H54 (cell line): ENCODE measurements around the gene IRS2.

Experiments
- DNase-seq: peaks from one replicate; pipeline ENCODE4 v3.0.0; 2011; ENCODE audit warnings: low spot score, mixed read lengths; ENCODE audit not compliant: insufficient read length
- FAIRE-seq: peaks from 3 replicates; lab custom pipeline; 2011; peaks lifted over from hg19 to GRCh38; lab: Jason Lieb, UNC
- POLR2A ChIP-seq: IDR thresholded peaks from 2 replicates; pipeline ENCODE4 v1.6.1; 2011; ENCODE audit warnings: low read depth, mild to moderate bottlenecking, low read length

IRS2 gene

DNA sequence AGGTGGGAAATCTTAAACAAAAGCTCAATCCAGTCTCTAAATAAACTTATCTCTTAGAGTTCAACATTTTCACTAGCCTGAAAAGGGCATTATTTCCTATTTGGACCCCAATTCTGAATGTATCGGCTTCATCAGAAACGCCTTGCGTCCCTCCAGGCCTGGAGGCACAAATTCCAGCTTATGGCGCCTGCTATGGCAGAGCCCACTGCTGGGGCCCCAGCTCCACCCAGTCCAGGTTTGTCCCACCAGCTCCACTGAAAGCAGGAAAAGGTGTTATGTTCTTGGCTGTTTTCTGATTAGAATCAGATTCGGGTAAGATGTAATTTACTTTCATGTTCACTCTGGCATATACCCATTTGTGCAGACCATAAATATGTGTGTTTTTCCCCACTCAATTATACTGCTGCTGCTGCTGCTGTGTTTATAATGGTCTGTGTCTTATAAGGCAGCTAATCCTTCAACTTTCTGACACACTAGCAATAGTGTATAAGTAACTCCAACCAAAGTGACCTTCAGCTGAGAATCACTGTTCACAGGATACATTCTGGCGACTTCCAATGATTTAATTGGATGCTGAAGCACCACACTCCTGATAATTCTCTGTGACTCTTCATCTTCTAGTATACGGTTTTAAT lies 6.4 kb downstream of the IRS2 start:
- no peak for DNase-seq
- peak; percentile 69 for FAIRE-seq

DNA sequence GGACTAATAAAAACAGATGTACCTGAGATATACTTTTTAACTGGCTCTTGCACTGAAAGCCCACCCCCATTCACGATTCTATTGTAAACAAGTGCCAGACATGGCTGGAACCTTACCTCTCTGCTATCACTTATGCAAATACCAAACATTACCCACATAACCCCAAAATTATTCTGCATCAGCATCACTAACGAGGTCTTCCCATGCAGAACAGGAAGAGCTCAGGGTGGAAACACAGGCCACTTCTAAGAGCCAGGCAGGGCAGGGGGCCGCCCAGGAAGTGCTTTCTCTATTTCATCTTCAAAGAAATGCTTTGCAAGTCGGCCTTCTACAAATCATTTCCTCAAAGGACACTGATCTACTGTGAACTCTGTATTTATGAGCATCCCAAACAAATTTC lies 7.3 kb downstream of the IRS2 start:
- FAIRE-seq (peak; percentile 45), DNase-seq (no peak)

More for the DNA sequence above, 6.4 kb downstream of the IRS2 start:
- TF ChIP-seq POLR2A = no peak

DNA sequence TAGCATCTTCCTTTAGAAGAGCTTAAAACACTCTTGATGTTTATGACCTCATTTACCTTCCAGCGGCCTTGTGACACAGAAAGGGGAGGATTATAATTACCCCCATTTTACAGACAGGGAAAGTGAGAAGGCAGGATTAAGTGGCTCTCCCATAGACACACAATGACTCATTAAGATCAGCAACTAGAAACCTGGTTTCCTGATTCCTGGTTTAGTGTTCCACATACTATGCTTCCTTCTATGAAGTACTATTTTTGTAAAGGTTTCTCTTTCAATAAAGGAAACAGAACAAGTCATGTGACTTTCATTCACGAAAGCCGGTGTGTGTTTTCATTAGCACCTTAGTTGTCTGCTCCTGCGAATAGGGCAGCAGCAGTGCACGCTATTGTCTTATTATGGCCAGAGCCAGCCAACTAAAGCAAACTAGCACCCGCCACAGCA lies 8.3 kb downstream of the IRS2 start:
- FAIRE-seq (peak; percentile 99), DNase-seq (no peak)
- no peak for TF ChIP-seq POLR2A

More for the DNA sequence above, 7.3 kb downstream of the IRS2 start:
- no peak for TF ChIP-seq POLR2A

DNA sequence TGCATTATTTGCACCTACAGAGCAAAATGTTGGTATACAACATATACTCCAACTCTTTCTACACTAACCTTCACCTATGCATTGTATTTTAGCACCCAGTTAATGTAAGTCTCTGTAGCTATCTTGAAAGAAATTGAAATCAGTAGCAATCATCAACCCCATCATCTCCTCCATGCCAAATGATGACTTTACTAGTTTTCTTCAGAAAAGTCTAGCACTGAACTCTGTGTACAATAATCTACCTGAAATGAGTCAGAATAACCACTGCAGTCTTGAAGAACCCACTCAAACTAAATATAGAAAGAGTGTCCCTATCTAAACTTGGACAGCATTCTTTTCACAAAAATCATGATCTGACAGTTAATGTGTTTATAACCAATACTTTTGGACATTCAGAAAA lies 9.8 kb downstream of the IRS2 start:
- DNase-seq (no peak), FAIRE-seq (peak; percentile 93)
- no peak for TF ChIP-seq POLR2A

DNA sequence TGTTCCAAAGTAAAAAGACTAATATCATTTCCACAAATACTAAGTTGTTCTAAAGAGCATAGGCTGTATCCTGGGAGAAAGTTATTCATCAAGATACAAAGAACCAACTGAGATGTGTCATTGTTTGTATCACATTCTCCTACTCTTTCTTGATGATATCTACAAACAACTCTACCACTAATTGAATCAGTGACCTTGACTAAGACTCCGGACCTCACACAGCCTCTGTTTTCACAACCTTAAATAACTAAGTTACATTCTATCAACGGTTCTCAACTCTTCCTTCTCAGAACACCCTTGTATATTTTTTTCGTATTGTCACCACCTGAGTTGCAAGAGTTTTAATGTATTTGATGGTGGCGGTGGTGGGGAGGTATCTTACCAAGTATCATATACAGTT lies 12.6 kb downstream of the IRS2 start:
- TF ChIP-seq POLR2A = no peak
- FAIRE-seq = no peak
- no peak for DNase-seq

DNA sequence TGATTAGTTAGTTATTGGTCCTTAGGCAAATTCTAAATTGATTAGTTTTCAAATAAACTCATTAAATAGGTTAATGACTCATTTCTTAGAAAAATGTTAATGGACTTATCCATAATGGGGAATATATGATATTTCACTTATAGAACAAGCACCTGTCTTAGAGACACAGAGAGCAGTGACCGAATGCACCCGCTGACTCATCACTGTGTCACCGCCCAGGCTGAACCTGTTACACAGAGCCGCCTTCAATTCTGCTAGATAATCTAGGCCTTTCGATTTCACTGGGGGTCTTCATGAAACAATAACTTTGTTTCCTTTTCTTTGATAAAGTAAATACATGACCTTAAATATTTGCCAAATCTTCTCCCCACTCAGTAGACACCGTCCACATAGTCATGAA lies 13.1 kb downstream of the IRS2 start:
- DNase-seq (peak; percentile 70), FAIRE-seq (peak; percentile 99)
- TF ChIP-seq POLR2A = no peak

DNA sequence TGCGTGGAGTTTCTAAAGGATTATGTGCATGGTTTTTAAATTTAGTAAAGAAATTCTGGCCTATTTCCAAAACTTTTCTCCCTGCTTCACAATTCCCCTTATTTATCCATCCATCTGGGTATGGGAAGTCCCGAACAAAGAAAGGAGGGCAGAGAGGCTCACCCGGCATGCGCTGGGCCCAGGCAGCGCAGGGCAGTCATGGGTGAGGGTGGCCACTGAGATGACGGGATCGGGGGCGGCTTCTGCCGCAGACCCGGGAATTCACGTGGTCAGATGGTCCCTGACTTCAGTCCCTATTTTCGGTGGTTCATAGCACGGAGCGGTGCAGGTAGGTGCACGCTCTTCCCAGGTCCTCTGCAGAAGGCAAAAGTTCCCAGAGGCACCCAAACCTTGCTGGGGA lies 14.5 kb downstream of the IRS2 start:
- DNase-seq = no peak
- no peak for FAIRE-seq
- TF ChIP-seq POLR2A = no peak

DNA sequence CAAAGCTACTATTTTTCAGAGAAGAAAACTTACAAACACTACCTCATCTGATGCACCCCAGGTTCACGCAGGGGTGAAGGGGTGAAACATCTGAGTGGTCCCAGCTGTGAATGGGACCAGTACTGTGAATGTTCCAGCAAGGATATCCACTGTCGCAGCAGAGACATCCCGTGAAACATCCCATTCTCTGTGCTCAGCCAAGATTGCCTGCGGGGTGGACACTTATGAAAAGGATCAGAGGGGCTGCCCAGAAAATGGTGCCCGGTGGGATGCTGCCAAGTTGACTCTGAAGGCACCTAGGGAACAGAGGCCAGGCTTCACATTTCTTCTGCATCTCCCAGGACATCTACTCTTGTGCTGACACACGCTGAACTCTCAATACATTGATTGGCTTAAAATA lies 15.9 kb downstream of the IRS2 start:
- no peak for DNase-seq
- no peak for FAIRE-seq
- TF ChIP-seq POLR2A = no peak

DNA sequence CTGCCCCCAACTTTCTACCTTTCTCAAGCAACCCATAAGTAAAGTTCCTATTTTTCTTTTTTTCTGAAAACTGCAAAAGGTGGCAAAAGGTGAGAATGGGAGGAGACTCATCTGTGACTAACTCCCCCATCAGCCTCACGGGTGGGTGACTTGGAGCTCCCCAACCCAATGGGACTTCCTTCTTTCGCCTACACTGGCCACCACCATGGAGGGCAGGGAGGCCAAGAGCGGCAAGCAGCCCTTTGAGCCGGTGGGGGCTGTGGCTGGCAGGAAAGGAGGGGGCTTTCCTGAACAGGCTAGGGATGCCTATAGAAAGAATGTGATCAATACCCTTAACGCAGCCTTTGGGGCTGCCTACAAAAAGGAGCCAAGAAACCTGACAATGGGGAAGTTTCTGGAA lies 16.5 kb downstream of the IRS2 start:
- no peak for TF ChIP-seq POLR2A
- FAIRE-seq = no peak
- no peak for DNase-seq

DNA sequence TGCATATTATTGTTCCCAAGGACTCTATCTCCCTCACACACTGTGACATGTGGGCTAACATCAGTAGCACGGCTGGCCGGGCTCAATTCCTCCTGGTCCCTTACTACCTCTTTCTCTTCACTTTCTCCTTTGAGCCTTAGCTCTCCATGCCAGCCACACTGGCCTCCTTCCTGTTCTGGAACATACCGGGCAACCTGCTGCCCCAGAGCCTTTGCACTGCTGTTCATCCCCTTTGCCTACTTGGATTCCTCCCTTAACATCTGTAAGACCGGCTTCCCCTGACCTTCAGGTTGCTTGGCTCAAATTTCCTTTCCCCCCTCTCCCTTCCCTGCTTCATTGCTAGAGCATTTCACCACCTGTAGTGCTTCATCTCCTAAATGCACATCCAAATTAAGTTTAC lies 17.1 kb downstream of the IRS2 start:
- TF ChIP-seq POLR2A = no peak
- peak; percentile 84 for FAIRE-seq
- no peak for DNase-seq

DNA sequence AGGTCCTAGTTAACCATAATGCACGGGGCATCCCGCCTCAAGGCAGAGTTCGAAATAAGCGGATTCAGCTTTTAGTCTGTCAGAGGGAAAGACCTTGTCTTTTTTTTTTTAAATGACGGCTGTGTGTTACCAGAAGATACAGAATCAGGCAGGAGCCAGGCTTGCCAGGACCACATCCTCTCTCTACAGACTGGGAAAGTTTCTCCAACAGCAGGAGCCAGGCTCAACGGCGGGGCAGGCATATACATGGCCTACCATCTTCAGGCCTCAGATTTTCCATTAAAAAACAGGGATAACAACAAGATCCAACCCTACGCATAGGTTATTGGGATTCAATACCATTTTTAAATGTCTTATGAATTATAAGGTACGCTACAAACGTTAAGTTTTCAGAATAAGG lies 17.8 kb downstream of the IRS2 start:
- FAIRE-seq (no peak), DNase-seq (no peak)
- TF ChIP-seq POLR2A = no peak

DNA sequence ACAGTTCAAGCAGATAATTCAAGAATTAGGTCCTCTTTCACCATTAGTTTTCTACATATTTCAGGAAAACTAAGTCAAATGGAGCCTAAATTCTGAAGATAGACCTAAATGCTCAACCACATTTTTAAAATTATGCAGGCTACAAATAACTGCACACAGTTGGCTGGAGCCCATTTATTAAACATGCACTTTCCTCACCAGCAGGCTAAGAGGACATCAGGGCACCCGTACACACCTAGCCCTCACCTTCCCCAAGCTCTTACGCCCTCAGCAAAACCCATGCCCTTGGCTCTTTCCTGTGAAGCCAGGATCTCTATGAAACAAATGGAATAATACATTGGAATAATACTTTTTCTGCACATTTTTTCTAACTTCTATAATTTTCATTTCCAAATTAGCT lies 18.2 kb downstream of the IRS2 start:
- FAIRE-seq = peak; percentile 27
- no peak for DNase-seq
- no peak for TF ChIP-seq POLR2A

DNA sequence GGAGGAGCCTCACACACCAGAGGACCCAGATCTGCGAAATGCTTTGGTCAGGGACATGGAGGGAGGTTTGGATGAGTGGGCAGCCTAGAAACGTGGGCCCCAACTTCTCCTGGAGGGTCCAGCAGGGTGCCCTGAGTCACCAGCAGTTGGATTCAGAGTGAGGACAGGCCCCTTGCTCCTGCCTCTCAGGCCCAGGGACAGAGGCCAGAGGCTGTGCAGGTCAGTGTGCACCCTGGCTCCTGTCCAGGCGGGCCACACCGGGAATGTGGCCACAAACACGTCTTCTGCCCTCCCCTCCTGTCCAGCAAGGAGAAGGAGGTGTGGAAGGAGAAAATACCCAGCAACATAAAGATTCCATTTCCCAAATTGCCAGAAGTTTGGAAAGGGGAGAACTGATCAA lies 19.4 kb downstream of the IRS2 start:
- no peak for TF ChIP-seq POLR2A
- FAIRE-seq (no peak), DNase-seq (no peak)

DNA sequence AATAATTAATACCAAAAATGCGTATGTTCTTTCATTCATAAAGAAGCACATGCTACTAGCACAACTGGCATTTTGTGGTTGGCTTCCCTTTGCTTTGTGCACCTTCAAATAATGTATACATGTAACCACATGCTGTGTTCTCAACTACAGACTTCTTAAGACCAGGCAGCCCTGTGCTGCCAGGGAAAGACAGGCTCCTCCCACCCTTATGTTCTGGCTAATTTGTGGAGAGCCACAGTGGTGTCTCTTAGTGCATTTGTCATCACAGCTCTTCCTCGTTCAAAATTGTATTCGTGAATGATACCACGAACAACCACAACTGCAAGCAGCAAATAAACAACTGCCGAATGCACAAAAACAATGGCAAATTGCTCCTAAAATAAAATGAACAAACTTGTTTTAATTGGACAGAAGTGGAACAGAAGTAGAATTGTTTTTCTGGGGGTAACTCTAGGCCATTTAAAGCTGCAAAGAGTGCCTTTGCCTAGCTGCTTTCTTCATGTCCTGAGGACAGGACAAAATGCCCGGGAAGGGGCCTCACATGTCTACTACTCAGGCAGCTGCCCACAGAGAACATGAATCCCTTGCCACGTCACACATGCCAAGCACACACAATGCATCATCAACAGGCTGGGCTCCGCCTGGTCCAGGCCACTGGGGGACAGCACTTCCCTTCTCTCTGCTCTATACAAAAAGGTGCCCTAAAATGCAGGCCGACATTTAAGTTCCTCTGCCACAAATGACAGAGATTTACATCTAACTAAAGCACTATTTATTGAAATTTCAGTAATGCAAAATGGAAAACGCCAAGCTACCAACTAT lies 21.7 kb downstream of the IRS2 start:
- DNase-seq (no peak), FAIRE-seq (peak; percentile 95)

DNA sequence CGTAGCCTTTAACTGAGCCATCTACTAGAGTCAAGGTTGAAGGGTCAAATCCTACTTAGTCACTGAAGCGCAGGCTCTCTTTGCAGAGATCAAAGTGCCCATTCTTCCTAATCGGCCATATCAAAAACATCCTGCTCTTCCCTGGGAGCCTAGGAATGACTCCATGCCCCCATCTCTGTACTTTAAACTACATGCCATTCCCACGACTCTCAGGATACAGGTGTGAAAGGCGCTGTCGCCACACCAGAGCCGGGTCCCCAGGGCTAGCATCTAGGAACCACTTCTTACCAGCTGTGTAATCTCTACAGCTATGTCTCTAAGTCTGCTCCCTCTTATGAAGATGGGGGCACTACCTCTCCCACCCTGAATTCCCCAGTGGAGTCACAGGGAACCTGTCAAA lies 22.3 kb downstream of the IRS2 start:
- DNase-seq = no peak
- no peak for TF ChIP-seq POLR2A
- FAIRE-seq = no peak

More for the DNA sequence above, 21.7 kb downstream of the IRS2 start:
- TF ChIP-seq POLR2A = no peak

DNA sequence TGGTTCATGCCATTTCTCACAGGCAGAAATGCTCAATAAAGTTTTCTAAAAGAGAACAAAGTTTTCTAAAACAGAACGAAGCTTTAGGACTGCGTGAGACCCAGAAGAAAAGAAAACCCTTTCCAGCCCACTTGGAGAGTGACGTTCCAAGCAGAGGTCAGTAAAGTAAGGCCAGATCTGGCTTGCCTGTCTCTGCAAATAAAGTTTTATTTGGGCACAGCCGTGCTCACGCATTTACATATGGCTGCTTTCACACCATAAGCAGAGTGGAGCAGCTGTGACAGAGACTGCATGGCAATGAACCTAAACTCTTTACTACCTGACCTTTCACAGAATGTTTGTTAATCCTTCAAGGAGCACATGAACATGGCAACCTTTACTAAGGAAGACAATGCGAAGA lies 23.6 kb downstream of the IRS2 start:
- TF ChIP-seq POLR2A = no peak

More for the DNA sequence above, 23.6 kb downstream of the IRS2 start:
- DNase-seq = no peak
- FAIRE-seq = peak; percentile 41
